ENCODE data around the gene PRR19. TPM values are rescaled to one million over a fixed set of nuclear protein-coding genes. Genes with fewer than 3 reads are reported as not detected.
"Not testable (repeated sequence)": the region's sequence is repeated elsewhere in the genome, so short reads cannot be mapped to it uniquely, and the experiment has no call there.

Gene PRR19
- polyA plus RNA-seq, 3 donors, result 1.3 to 2.7 (median 1.4) TPM

- no peak for DNase-seq (ENCODE audit: extremely low read depth in 1 of 11, low read depth in 9 of 11, low spot score in 4 of 11)
Measured at GRCh38 chr19:42333018-42333417, 31.1 kb downstream of the PRR19 start.

DNA sequence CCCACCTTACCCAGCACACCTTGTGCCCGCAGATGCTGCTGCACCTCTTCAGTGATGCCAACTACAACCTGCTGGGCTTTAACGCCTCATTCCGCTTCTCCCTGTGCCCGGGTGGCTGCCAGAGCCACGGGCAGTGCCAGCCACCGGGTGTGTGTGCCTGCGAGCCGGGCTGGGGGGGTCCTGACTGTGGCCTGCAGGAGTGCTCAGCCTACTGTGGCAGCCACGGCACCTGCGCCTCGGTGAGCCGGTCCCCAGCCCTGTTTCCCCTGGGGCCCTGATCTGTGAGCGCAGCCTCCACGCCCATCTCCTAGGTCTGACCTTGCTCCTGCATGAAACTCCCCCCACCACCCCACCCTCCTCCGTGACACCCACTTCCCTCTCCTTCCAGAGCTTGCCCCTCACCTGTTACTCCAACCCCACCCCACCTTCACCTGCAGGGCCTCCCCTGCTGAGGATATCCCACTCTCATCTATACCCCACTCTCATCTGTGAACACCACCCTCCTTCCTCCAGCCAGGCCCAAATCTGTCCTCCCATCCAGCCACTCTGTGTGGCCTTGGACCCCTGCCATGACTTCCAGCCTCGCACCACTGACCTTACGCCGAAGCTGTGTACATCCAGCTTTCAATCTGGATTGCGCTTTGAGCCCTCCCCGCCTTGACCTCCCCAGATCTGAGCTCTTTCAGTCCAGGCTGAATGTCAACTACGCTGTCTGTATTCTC lies 32.2 kb downstream of the PRR19 start:
- no peak for DNase-seq (ENCODE audit: extremely low read depth in 1 of 11, low read depth in 9 of 11, low spot score in 4 of 11)

DNA sequence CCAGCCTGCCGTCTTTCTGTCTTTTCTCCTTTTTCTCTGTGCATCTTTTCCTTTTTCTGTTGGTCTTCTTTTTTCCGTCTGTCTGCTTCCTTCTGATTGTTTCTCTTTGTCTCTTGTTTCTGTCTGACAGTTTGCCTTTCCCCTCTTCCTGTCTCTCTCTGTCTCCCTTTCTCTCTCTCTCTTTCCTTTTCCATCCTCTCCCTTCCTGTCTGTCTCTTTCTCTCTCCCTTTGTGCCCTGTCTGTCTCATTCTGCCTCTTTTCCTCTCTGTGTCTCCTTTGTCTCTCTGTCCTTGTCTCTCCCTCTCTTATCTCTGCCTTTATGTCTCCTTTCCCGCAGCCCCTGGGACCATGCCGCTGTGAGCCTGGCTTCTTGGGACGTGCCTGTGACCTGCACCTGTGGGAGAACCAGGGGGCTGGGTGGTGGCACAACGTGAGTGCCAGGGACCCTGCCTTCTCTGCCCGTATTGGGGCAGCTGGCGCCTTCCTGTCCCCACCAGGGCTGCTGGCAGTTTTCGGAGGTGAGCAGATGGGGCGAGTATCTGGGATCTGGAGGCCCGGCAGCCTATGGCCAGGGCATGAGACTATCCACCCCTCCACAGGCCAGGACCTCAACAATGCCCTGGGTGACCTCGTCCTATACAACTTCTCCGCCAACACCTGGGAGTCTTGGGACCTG lies 32.9 kb downstream of the PRR19 start:
- no peak for DNase-seq (ENCODE audit: extremely low read depth in 1 of 11, low read depth in 9 of 11, low spot score in 4 of 11)

DNA sequence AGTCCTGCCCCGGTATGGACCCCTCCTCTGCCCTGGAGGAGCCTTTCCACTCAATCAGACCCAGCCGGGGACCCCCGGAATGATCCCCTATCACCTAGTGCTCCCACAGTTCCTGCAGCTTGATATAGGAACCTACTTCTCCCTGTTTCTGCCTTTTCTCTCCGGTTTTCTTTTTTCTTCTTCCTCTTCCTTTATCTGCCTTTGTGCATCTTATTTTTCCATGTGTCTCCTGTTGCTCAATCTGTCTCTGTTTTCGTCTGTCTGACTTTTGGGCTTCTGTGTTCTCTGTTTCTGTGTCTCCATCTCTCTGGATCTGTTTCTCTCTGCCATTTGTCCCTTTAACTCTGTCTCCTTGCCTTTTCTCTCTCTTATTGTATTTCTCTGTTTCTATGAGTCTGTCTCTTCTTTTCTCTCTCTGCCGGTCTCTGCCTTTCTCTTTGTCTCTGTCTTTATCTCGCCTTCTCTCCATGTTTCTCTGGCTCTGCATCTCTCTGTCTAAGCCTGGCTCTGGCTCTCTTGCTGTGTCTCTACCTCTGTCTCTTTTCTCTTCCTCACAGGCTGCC lies 33.5 kb downstream of the PRR19 start:
- DNase-seq (ENCODE audit: extremely low read depth in 1 of 11, low read depth in 9 of 11, low spot score in 4 of 11), result no peak

DNA sequence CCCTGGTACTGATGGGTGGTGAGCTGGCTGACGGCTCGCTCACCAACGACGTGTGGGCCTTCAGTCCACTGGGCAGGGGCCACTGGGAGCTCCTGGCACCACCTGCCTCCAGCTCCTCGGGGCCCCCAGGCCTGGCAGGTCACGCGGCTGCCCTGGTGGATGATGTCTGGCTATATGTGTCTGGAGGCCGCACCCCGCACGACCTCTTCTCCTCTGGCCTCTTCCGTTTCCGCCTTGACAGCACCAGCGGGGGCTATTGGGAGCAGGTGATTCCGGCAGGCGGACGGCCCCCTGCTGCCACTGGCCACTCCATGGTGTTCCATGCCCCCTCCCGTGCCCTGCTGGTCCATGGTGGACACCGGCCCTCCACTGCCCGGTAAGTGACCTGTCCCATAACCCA lies 34.0 kb downstream of the PRR19 start:
- no peak for DNase-seq (ENCODE audit: extremely low read depth in 1 of 11, low read depth in 9 of 11, low spot score in 4 of 11)

GRCh38 chr19:42339126-42339860 lies 37.4 kb downstream of the PRR19 start:
- DNase-seq (ENCODE audit: extremely low read depth in 1 of 11, low read depth in 9 of 11, low spot score in 4 of 11), result not testable (repeated sequence)

GRCh38 chr19:42339922-42340321 lies 38.0 kb downstream of the PRR19 start:
- not testable (repeated sequence) for DNase-seq (ENCODE audit: extremely low read depth in 1 of 11, low read depth in 9 of 11, low spot score in 4 of 11)

- no peak for DNase-seq (ENCODE audit: extremely low read depth in 1 of 11, low read depth in 9 of 11, low spot score in 4 of 11)
Measured at GRCh38 chr19:42343344-42344110, 41.6 kb downstream of the PRR19 start.

GRCh38 chr19:42344336-42344893 lies 42.5 kb downstream of the PRR19 start:
- no peak for DNase-seq (ENCODE audit: extremely low read depth in 1 of 11, low read depth in 9 of 11, low spot score in 4 of 11)

GRCh38 chr19:42345191-42345812 lies 43.4 kb downstream of the PRR19 start:
- no peak for DNase-seq (ENCODE audit: extremely low read depth in 1 of 11, low read depth in 9 of 11, low spot score in 4 of 11)

- DNase-seq (ENCODE audit: extremely low read depth in 1 of 11, low read depth in 9 of 11, low spot score in 4 of 11), result no peak
Measured at GRCh38 chr19:42348211-42348610, 46.3 kb downstream of the PRR19 start.

DNA sequence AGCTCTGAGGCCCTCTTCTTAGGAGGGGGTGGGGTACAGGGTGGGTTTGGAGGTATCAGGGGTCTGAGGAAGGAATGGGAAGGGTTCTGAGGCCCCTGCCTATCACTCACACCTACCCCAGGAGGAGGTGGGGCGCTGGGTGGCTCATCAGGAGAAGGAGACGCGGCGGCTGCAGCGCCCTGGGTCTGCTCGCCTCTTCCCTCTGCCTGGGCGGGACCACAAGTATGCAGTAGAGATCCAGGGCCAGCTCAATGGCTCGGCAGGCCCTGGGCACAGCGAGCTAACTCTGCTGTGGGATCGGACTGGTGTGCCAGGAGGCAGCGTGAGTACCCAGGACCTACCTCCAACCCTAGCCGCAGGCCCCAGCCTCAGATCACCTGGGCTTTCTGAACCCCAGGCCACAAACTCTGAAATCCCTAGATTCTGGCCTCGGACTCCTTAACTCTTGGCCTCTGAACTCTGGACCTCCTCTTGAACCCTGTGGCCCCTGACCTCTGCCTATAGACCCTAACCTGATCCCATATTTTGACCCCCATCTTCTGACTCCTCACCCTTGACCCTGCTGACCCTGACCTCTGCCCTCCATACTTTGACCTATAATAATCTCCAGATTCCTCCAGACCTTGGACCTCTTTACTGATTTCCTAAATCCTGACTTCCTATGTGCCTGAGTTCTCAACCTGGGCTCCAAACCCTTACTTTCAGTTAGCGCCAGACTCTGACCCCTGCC lies 47.6 kb downstream of the PRR19 start:
- DNase-seq (ENCODE audit: extremely low read depth in 1 of 11, low read depth in 9 of 11, low spot score in 4 of 11), result no peak

- no peak for DNase-seq (ENCODE audit: extremely low read depth in 1 of 11, low read depth in 9 of 11, low spot score in 4 of 11)
Measured at GRCh38 chr19:42350417-42350816, 48.5 kb downstream of the PRR19 start.

- DNase-seq (ENCODE audit: extremely low read depth in 1 of 11, low read depth in 9 of 11, low spot score in 4 of 11), result no peak
Measured at GRCh38 chr19:42351079-42351735, 49.3 kb downstream of the PRR19 start.

DNA sequence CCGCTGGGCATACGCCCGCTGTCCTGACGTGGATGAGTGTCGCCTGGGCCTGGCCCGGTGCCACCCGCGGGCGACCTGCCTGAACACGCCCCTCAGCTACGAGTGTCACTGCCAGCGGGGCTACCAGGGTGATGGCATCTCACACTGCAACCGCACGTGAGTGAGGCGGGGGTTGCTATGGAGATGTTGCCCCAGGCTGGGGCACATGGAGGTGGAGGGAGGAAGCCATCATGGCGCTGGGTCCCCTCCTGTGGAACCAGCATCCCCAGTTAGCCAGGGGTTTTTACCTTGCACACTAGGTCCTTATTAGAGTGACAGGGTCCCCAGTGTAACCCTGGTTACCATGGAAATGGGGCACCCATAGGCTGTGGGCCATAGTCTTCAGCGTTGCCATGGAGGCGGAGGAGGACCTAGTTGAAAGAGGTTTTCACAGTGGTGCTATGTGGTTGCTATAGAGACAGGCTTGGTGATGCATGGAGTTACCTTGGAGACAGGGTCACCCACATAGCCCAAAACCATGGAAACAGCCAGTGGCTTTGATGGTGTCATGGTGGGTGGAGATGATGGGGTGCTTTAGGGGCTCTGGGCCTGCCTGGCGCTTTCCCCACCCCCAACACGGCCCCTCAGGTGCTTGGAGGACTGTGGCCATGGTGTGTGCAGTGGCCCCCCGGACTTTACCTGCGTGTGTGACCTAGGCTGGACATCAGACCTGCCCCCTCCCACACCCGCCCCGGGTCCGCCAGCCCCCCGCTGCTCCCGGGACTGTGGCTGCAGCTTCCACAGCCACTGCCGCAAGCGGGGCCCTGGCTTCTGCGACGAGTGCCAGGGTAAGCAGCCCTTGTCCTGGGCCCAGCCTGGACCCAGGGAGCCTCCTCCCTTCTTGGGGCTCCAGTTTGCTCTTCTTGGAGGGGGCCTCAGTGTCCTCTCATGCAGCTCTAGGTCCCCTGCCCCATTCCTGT lies 50.6 kb downstream of the PRR19 start:
- DNase-seq (ENCODE audit: extremely low read depth in 1 of 11, low read depth in 9 of 11, low spot score in 4 of 11), result peak in 7 of 11 donors; percentile 10 to 35 (median 20)

DNA sequence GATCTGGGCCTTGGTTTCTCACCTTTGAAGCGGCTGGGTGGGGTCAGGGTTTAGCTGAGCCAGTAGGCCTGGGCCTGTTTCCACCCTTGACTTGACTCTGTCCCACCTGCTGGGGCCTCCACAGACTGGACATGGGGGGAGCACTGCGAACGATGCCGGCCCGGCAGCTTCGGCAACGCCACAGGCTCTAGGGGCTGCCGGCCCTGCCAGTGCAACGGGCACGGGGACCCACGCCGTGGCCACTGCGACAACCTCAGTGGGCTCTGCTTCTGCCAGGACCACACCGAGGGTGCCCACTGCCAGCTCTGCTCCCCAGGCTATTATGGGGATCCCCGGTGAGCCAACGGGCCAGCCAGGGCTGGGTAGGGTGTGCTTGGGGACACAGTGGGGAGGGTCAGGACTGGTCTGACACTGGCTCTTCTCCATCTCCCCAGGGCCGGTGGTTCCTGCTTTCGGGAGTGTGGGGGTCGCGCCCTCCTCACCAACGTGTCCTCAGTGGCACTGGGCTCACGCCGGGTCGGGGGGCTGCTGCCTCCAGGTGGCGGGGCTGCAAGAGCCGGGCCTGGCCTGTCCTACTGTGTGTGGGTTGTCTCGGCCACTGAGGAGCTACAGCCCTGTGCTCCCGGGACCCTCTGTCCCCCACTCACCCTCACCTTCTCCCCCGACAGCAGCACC lies 51.5 kb downstream of the PRR19 start:
- DNase-seq (ENCODE audit: extremely low read depth in 1 of 11, low read depth in 9 of 11, low spot score in 4 of 11), result no peak

Data from renal cortex interstitium (tissue), 11 donors.